ENCODE data around the gene EYA2.

GRCh38 chr20:46951840-46952497 lies 57.3 kb downstream of the EYA2 start:
- TF ChIP-seq POLR2AphosphoS5 (IDR thresholded peaks at IDR 0.05; ENCODE audit: insufficient read depth, low read depth, low read length) = no peak
- no peak for TF ChIP-seq CTCF (IDR thresholded peaks at IDR 0.05; ENCODE audit: extremely low read depth in 1 of 2, insufficient read depth in 1 of 2, low read depth in 1 of 2, low read length in 2 of 2)
- no peak for TF ChIP-seq POLR2A (IDR thresholded peaks at IDR 0.05; ENCODE audit: low read depth, low read length)
- TF ChIP-seq EZH2 (IDR thresholded peaks at IDR 0.05; ENCODE audit: borderline replicate concordance, low read depth, low read length, severe bottlenecking) = no peak
- TF ChIP-seq MAX (IDR thresholded peaks at IDR 0.05; ENCODE audit: insufficient read depth, insufficient read length) = no peak
- TF ChIP-seq JUN (IDR thresholded peaks at IDR 0.05; ENCODE audit: borderline replicate concordance, insufficient read depth, insufficient read length, low read depth) = no peak
- TF ChIP-seq GATA2 (IDR thresholded peaks at IDR 0.05; ENCODE audit: insufficient read depth, insufficient read length, low read depth, low read length) = no peak
- no peak for TF ChIP-seq FOS (IDR thresholded peaks at IDR 0.05; ENCODE audit: borderline replicate concordance, insufficient read depth, low read length)

Measured in endothelial cell of umbilical vein (primary cell).